A673 (cell line): ENCODE results near the gene WNT7A.

ENCODE experiments used
- CTCF ChIP-seq: fragments of 300-800, 200-600 bp; sonication (generic); conservative IDR thresholded peaks from 2 replicates; pipeline ENCODE4 v1.5.1; 2017; ENCODE audit warnings: low read depth, mild to moderate bottlenecking, antibody characterized with exemption, low read length, moderate library complexity, mixed read lengths
- EZH2 ChIP-seq: fragments of 200-600 bp; sonication (generic); IDR thresholded peaks from 2 replicates; pipeline ENCODE4 v1.6.1; 2017; ENCODE audit warnings: borderline replicate concordance, low read depth, mild to moderate bottlenecking, mixed read lengths, antibody characterized with exemption, low read length; ENCODE audit not compliant: poor library complexity, severe bottlenecking

- TF ChIP-seq CTCF: no peak
- TF ChIP-seq EZH2: no peak
These were observed 56.2 kb downstream of the WNT7A start for GRCh38 chr3:13823692-13824091.
